ENCODE measurements around the gene CNTNAP2.

DNA sequence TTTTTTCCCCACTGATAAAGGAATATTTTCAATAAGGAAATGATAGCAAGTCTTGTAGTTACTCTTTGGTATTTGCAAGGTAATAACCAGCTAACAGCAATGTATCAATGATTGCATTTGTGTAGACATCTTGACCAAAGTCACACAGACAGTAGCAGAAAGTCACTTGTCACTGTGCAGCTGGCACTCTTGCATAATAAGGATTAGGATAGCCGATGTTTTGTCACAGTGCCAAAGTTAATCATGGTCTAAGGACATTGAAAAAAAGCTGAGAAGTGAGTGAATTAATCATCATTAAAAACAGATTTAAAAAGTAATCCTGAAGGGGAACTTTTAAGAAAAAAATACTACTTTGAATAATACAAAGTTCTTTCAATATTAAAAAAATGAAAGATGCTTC lies 1639.7 kb downstream of the CNTNAP2 start:
- TF ChIP-seq, protein P1, sequence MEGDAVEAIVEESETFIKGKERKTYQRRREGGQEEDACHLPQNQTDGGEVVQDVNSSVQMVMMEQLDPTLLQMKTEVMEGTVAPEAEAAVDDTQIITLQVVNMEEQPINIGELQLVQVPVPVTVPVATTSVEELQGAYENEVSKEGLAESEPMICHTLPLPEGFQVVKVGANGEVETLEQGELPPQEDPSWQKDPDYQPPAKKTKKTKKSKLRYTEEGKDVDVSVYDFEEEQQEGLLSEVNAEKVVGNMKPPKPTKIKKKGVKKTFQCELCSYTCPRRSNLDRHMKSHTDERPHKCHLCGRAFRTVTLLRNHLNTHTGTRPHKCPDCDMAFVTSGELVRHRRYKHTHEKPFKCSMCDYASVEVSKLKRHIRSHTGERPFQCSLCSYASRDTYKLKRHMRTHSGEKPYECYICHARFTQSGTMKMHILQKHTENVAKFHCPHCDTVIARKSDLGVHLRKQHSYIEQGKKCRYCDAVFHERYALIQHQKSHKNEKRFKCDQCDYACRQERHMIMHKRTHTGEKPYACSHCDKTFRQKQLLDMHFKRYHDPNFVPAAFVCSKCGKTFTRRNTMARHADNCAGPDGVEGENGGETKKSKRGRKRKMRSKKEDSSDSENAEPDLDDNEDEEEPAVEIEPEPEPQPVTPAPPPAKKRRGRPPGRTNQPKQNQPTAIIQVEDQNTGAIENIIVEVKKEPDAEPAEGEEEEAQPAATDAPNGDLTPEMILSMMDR (conservative IDR thresholded peaks at IDR 0.05; ENCODE audit: low read depth, low read length) = no peak
- TF ChIP-seq EZH2 (IDR thresholded peaks at IDR 0.05; ENCODE audit: borderline replicate concordance, low read depth, low read length, poor library complexity, severe bottlenecking) = no peak
